Measurements from ENCODE around the gene KANSL1. TPM values are rescaled to one million over a fixed set of nuclear protein-coding genes. Genes with fewer than 3 reads are reported as not detected.

KANSL1 gene
- total RNA-seq, 1 experiment from 2014 or later: 83.0 TPM

DNA sequence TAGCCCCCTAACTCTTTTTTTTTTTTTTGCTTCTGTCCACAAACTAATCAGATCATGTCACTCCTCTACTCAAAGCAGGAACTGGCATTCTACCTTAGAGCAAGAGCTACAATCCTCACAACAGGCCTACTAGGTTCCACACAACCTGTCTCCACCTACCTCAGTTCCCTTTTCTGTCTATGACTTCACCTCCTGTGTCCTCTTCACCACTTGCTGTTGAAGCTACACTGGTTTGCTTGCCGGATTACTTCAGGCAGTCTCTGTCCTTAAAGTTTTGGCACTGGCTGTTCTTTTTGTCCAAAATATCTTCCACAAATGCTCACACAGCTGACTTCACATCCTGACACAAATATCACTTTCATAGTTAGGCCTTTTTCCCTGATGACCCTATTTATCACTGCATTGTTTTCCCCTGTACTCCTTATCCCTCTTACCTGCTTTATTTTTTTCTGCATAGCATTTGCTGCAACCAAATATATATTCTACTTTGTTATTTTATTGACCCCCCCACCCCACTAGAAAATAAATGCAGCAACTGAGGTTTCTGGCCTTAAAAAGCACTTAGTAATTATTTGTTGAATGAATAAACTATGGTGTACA lies 72.0 kb downstream of the KANSL1 start:
- intact Hi-C loops (cut with micrococcal nuclease; ENCODE audit: unreplicated experiment): no loop called here
- H3K27me3 Mint-ChIP-seq (ENCODE audit: insufficient read depth, unreplicated experiment): no peaks in the 10 kb centered on the region
- Histone ChIP-seq H3K36me3 (ENCODE audit: control insufficient read depth, insufficient read depth, low read length) (no peaks in the 10 kb centered on the region), H3K4me3 (ENCODE audit: low read depth, low read length) (no peak overlapping the region), H3K27me3 (replicated peaks; ENCODE audit: control insufficient read depth, insufficient read depth, low read length) (no peaks in the 10 kb centered on the region), H3K9me3 (no peaks in the 10 kb centered on the region), H3K4me1 (0 out of 2 replicates have a peak, but pooled peaks cover 7% of the 10 kb centered on the region)
- no TSS peak for BruUV-seq (replicated peaks)
- H3K4me3 Mint-ChIP-seq (ENCODE audit: unreplicated experiment): no peak overlapping the region
- DNase-seq: no peak
- CTCF ChIA-PET: no interaction called here
- POLR2A ChIA-PET: interaction anchor here (0.5 kb wide), 1 partner anchor 72 kb away, joined by 4 read pairs; the partner anchor contains the start of gene KANSL1
- peaks cover 5% of the 10 kb centered on the region for H3K36me3 Mint-ChIP-seq (ENCODE audit: insufficient read depth, unreplicated experiment)
- peaks cover 9% of the 10 kb centered on the region for H3K9me3 Mint-ChIP-seq (ENCODE audit: unreplicated experiment)
- H3K4me1 Mint-ChIP-seq (ENCODE audit: low read depth, unreplicated experiment): peaks cover 28% of the 10 kb centered on the region
- TF ChIP-seq, protein P1, sequence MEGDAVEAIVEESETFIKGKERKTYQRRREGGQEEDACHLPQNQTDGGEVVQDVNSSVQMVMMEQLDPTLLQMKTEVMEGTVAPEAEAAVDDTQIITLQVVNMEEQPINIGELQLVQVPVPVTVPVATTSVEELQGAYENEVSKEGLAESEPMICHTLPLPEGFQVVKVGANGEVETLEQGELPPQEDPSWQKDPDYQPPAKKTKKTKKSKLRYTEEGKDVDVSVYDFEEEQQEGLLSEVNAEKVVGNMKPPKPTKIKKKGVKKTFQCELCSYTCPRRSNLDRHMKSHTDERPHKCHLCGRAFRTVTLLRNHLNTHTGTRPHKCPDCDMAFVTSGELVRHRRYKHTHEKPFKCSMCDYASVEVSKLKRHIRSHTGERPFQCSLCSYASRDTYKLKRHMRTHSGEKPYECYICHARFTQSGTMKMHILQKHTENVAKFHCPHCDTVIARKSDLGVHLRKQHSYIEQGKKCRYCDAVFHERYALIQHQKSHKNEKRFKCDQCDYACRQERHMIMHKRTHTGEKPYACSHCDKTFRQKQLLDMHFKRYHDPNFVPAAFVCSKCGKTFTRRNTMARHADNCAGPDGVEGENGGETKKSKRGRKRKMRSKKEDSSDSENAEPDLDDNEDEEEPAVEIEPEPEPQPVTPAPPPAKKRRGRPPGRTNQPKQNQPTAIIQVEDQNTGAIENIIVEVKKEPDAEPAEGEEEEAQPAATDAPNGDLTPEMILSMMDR (IDR thresholded peaks at IDR 0.05; ENCODE audit: insufficient read depth in 1 of 2, low read depth in 1 of 2, low read length in 1 of 2, severe bottlenecking in 1 of 2, unreplicated experiment in 1 of 2): no peak
- H3K27ac Mint-ChIP-seq (ENCODE audit: unreplicated experiment): no peak overlapping the region

DNA sequence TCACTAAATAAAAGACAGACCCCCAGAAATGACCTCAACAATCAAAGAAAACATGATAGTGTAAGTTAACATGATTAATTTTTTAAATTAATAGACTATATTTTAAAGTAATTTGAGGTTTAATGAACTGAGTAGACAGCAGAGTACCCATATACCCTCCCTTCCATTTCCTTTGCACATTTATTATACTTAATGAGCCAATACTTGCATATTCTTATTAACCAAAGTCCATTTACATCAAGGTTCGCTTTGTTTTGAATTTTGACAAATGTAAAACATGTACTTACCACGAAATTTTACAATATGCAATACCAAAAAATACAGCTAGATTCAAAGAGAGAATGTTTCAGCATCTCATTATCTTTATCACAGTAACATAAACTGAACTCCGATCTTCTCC lies 72.7 kb downstream of the KANSL1 start:
- no peaks in the 10 kb centered on the region for H3K27me3 Mint-ChIP-seq (ENCODE audit: insufficient read depth, unreplicated experiment)
- Histone ChIP-seq H3K36me3 (ENCODE audit: control insufficient read depth, insufficient read depth, low read length) (no peaks in the 10 kb centered on the region), H3K27me3 (replicated peaks; ENCODE audit: control insufficient read depth, insufficient read depth, low read length) (no peaks in the 10 kb centered on the region), H3K4me3 (ENCODE audit: low read depth, low read length) (no peak overlapping the region), H3K4me1 (0 out of 2 replicates have a peak, but pooled peaks cover 7% of the 10 kb centered on the region), H3K9me3 (no peaks in the 10 kb centered on the region)
- peaks cover 9% of the 10 kb centered on the region for H3K36me3 Mint-ChIP-seq (ENCODE audit: insufficient read depth, unreplicated experiment)
- TF ChIP-seq, protein P1 (IDR thresholded peaks at IDR 0.05; ENCODE audit: insufficient read depth in 1 of 2, low read depth in 1 of 2, low read length in 1 of 2, severe bottlenecking in 1 of 2, unreplicated experiment in 1 of 2): no peak
- no peak for DNase-seq
- ChIA-PET POLR2A (interaction anchor here (0.5 kb wide), 1 partner anchor 72 kb away, joined by 4 read pairs; the partner anchor contains the start of gene KANSL1), CTCF (no interaction called here)
- intact Hi-C loops (cut with micrococcal nuclease; ENCODE audit: unreplicated experiment): no loop called here
- BruUV-seq (replicated peaks): no TSS peak
- H3K9me3 Mint-ChIP-seq (ENCODE audit: unreplicated experiment): peaks cover 9% of the 10 kb centered on the region
- H3K4me3 Mint-ChIP-seq (ENCODE audit: unreplicated experiment): no peak overlapping the region
- H3K4me1 Mint-ChIP-seq (ENCODE audit: low read depth, unreplicated experiment): peaks cover 28% of the 10 kb centered on the region
- no peak overlapping the region for H3K27ac Mint-ChIP-seq (ENCODE audit: unreplicated experiment)

DNA sequence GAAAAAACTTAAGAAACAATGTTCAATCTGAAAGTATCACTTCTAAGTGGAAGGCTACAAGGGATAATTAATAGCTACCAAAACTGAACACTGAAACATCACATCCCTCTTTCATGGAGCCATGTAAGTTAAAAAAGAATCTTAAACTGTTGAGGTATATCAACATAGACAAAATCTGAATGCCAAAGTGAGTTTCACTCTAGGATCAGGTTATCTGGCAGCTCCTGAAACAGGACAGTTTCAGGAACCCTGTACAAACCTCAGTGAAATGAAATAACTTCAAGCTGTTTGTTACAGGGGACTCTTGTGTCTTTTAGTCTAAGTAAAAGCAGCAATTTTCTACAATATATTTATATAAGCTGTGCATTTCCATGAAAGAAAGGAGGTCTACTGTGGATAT lies 73.2 kb downstream of the KANSL1 start:
- intact Hi-C loops (cut with micrococcal nuclease; ENCODE audit: unreplicated experiment): no loop called here

More for the DNA sequence above, 73.2 kb downstream of the KANSL1 start:
- H3K27me3 ChIP-seq (replicated peaks; ENCODE audit: control insufficient read depth, insufficient read depth, low read length): no peaks in the 10 kb centered on the region
- Mint-ChIP-seq H3K9me3 (ENCODE audit: unreplicated experiment) (peaks cover 9% of the 10 kb centered on the region), H3K4me1 (ENCODE audit: low read depth, unreplicated experiment) (peaks cover 28% of the 10 kb centered on the region), H3K4me3 (ENCODE audit: unreplicated experiment) (no peak overlapping the region), H3K36me3 (ENCODE audit: insufficient read depth, unreplicated experiment) (peaks cover 14% of the 10 kb centered on the region), H3K27me3 (ENCODE audit: insufficient read depth, unreplicated experiment) (no peaks in the 10 kb centered on the region), H3K27ac (ENCODE audit: unreplicated experiment) (peak overlapping the region; percentile 46)
- H3K36me3 ChIP-seq (ENCODE audit: control insufficient read depth, insufficient read depth, low read length): no peaks in the 10 kb centered on the region
- BruUV-seq (replicated peaks): no TSS peak
- TF ChIP-seq, protein P1 (IDR thresholded peaks at IDR 0.05; ENCODE audit: insufficient read depth in 1 of 2, low read depth in 1 of 2, low read length in 1 of 2, severe bottlenecking in 1 of 2, unreplicated experiment in 1 of 2): no peak
- ChIA-PET CTCF (no interaction called here), POLR2A (no interaction called here)
- H3K4me1 ChIP-seq: 0 out of 2 replicates have a peak, but pooled peaks cover 7% of the 10 kb centered on the region
- H3K4me3 ChIP-seq (ENCODE audit: low read depth, low read length): no peak overlapping the region
- no peaks in the 10 kb centered on the region for H3K9me3 ChIP-seq
- DNase-seq: no peak
